Activated CD8-positive, alpha-beta memory T cell treated with anti-CD3 and anti-CD28 coated beads, Interleukin-2, amount 50 U/mL, for 4 hours (primary cell): ENCODE results near the gene SFI1.
"Not testable (repeated sequence)": the region's sequence is repeated elsewhere in the genome, so short reads cannot be mapped to it uniquely, and the experiment has no call there.

Source experiments
- DNase-seq: peaks from one replicate; pipeline ENCODE4 v3.0.0-alpha.2; 2020

Gene SFI1

GRCh38 chr22:31491218-31491962 is 4.9 kb upstream of the SFI1 start:
- no peak for DNase-seq

GRCh38 chr22:31492151-31492550 is 4.2 kb upstream of the SFI1 start:
- DNase-seq = no peak

GRCh38 chr22:31493355-31493754 is 3.0 kb upstream of the SFI1 start:
- not testable (repeated sequence) for DNase-seq

- no peak for DNase-seq
Observed at GRCh38 chr22:31495343-31495742, 993 bp upstream of the SFI1 start.

GRCh38 chr22:31496735-31497146 is 405 bp downstream of the SFI1 start:
- peak; percentile 37 for DNase-seq

GRCh38 chr22:31497148-31497938 is 1.0 kb downstream of the SFI1 start:
- DNase-seq = no peak

GRCh38 chr22:31501738-31502137 is 5.4 kb downstream of the SFI1 start:
- no peak for DNase-seq

GRCh38 chr22:31503211-31503964 is 7.1 kb downstream of the SFI1 start:
- DNase-seq = no peak

GRCh38 chr22:31504282-31504681 is 7.9 kb downstream of the SFI1 start:
- DNase-seq = no peak

- DNase-seq = not testable (repeated sequence)
Observed at GRCh38 chr22:31507517-31507916, 11.2 kb downstream of the SFI1 start.

- no peak for DNase-seq
Observed at GRCh38 chr22:31508536-31508935, 12.2 kb downstream of the SFI1 start.

- no peak for DNase-seq
Observed at GRCh38 chr22:31509061-31509762, 12.9 kb downstream of the SFI1 start.

- DNase-seq = no peak
Observed at GRCh38 chr22:31520051-31520450, 23.7 kb downstream of the SFI1 start.

- not testable (repeated sequence) for DNase-seq
Observed at GRCh38 chr22:31524132-31524531, 27.8 kb downstream of the SFI1 start.

GRCh38 chr22:31526270-31526669 is 29.9 kb downstream of the SFI1 start:
- no peak for DNase-seq

GRCh38 chr22:31530823-31531195 is 34.5 kb downstream of the SFI1 start:
- no peak for DNase-seq

GRCh38 chr22:31532060-31532459 is 35.7 kb downstream of the SFI1 start:
- no peak for DNase-seq

GRCh38 chr22:31533374-31533773 is 37.0 kb downstream of the SFI1 start:
- DNase-seq = no peak

- no peak for DNase-seq
Observed at GRCh38 chr22:31537019-31537535, 40.7 kb downstream of the SFI1 start.

- DNase-seq = no peak
Observed at GRCh38 chr22:31538815-31539214, 42.5 kb downstream of the SFI1 start.

- DNase-seq = not testable (repeated sequence)
Observed at GRCh38 chr22:31540166-31540565, 43.8 kb downstream of the SFI1 start.

GRCh38 chr22:31540966-31541365 is 44.6 kb downstream of the SFI1 start:
- DNase-seq = no peak
